HCT116 (cell line): ENCODE results near the gene RPL21. TPM values are rescaled to one million over a fixed set of nuclear protein-coding genes. Genes with fewer than 3 reads are reported as not detected.

Experiments
- ATAC-seq: fragments of 200-7000 bp; cut with Tn5 transposase; 2 replicates; pipeline ENCODE4 v1.9.1; 2020; ENCODE audit warnings: mild to moderate bottlenecking, moderate library complexity
- BruUV-seq: library from RNA; stranded (reverse); fragments of 400-500 nt; replicated peaks from 2 replicates; lab custom pipeline; 2021; lab: Mats Ljungman, UMichigan
- CTCF ChIA-PET: fragments of 300-600 bp; sonication (Branson Sonifier 250); formaldehyde crosslinking; loops from one replicate; lab custom pipeline; 2021; ENCODE audit warnings: antibody characterized with exemption; lab: Charles Lee
- POLR2A ChIA-PET: fragments of 300-600, 350-600 bp; sonication (Branson Sonifier 250); formaldehyde crosslinking; loops from one replicate; lab custom pipeline; 2021; ENCODE audit warnings: antibody characterized with exemption; lab: Charles Lee
- RAD21 ChIA-PET, 2 experiments: fragments of 300-600 bp; sonication (Branson Sonifier 250); formaldehyde crosslinking; loops; one replicate each; lab custom pipeline; 2023; ENCODE audit warnings: low total read pairs in 2 of 2; ENCODE audit not compliant: uncharacterized antibody in 2 of 2, unreplicated experiment in 2 of 2, low non-redundant PET in 1 of 2; lab: Charles Lee
- DNase-seq: peaks from one replicate; pipeline ENCODE4 v3.0.0-alpha.2; 2010; ENCODE audit warnings: low read depth, low spot score
- H2AFZ ChIP-seq: fragments of 200-600 bp; shearing (Covaris generic), sonication (generic); 2 replicates; pipeline ENCODE4 v1.6.1; 2017; ENCODE audit warnings: low read depth, mixed run types, mixed read lengths, antibody characterized with exemption, low read length; ENCODE audit not compliant: poor library complexity, severe bottlenecking
- H3K27ac ChIP-seq: 2 replicates; pipeline ENCODE4 v1.5.1; 2012; ENCODE audit warnings: low read depth, low read length
- H3K27me3 ChIP-seq: fragments of 200-600 bp; sonication (generic); 2 replicates; pipeline ENCODE4 v1.6.1; 2016; ENCODE audit warnings: mixed run types, low read length, mixed read lengths; ENCODE audit not compliant: insufficient read depth
- H3K36me3 ChIP-seq, 2 experiments: fragments of 200-500 bp in 1 of 2; fragments of 200-600 bp in 1 of 2; sonication (Bioruptor generic) in 1 of 2; sonication (generic) in 1 of 2; 2 replicates each; pipeline versions ENCODE4 v1.5.1 to v1.6.1; 2014 to 2016; ENCODE audit warnings: low read length in 2 of 2, inconsistent platforms in 1 of 2, mixed read lengths in 1 of 2, mixed run types in 1 of 2; ENCODE audit not compliant: insufficient read depth in 2 of 2, control insufficient read depth in 1 of 2
- H3K4me1 ChIP-seq, 2 experiments: fragments of 200-600 bp in 1 of 2; sonication (generic) in 1 of 2; 2 replicates each; pipeline versions ENCODE4 v1.5.1 to v1.6.1; 2012 to 2017; ENCODE audit warnings: low read length in 2 of 2, inconsistent platforms in 1 of 2, mild to moderate bottlenecking in 1 of 2, mixed read lengths in 1 of 2, mixed run types in 1 of 2, moderate library complexity in 1 of 2; ENCODE audit not compliant: insufficient read depth in 2 of 2, control insufficient read depth in 1 of 2
- H3K4me2 ChIP-seq: fragments of 200-600 bp; sonication (generic); 2 replicates; pipeline ENCODE4 v1.6.1; 2017; ENCODE audit warnings: mixed run types, low read length, mixed read lengths
- H3K4me3 ChIP-seq, 2 experiments: fragments of 200-600 bp in 1 of 2; sonication (generic) in 1 of 2; replicated peaks in 1 of 2; 2 replicates each; pipeline ENCODE4 v1.5.1; 2011 to 2016; ENCODE audit warnings: low read length in 2 of 2, control low read depth in 1 of 2, low read depth in 1 of 2, mild to moderate bottlenecking in 1 of 2, mixed read lengths in 1 of 2, mixed run types in 1 of 2
- H3K79me2 ChIP-seq: fragments of 200-600 bp; sonication (generic); 2 replicates; pipeline ENCODE4 v1.6.1; 2017; ENCODE audit warnings: mild to moderate bottlenecking, mixed run types, low read length, moderate library complexity, mixed read lengths; ENCODE audit not compliant: insufficient read depth
- H3K9ac ChIP-seq: fragments of 200-600 bp; sonication (generic); 2 replicates; pipeline ENCODE4 v1.6.1; 2016; ENCODE audit warnings: low read length, mixed read lengths
- H3K9me2 ChIP-seq: fragments of 200-600 bp; sonication (generic), shearing (Covaris generic); 2 replicates; pipeline ENCODE4 v1.6.1; 2017; ENCODE audit warnings: mixed run types, mild to moderate bottlenecking, moderate library complexity; ENCODE audit not compliant: insufficient read depth
- H3K9me3 ChIP-seq, 2 experiments: fragments of 200-500 bp in 1 of 2; fragments of 200-600 bp in 1 of 2; sonication (Bioruptor generic) in 1 of 2; sonication (generic) in 1 of 2; 2 replicates each; pipeline ENCODE4 v1.6.1; 2014 to 2017; ENCODE audit warnings: low read length in 2 of 2, mixed read lengths in 2 of 2, inconsistent platforms in 1 of 2, low read depth in 1 of 2, mild to moderate bottlenecking in 1 of 2, mixed run types in 1 of 2, moderate library complexity in 1 of 2; ENCODE audit not compliant: control insufficient read depth in 1 of 2, insufficient read depth in 1 of 2
- H4K20me1 ChIP-seq: fragments of 200-600 bp; sonication (generic), shearing (Covaris generic); 2 replicates; pipeline ENCODE4 v1.6.1; 2017; ENCODE audit warnings: mixed run types, mild to moderate bottlenecking, moderate library complexity; ENCODE audit not compliant: insufficient read depth
- FOSL1 ChIP-seq: IDR thresholded peaks from 2 replicates; pipeline ENCODE4 v1.6.1; 2012; ENCODE audit warnings: low read depth
- POLR2A ChIP-seq: IDR thresholded peaks from 2 replicates; pipeline ENCODE4 v1.7.0; 2011; ENCODE audit warnings: borderline replicate concordance; ENCODE audit not compliant: insufficient read depth, insufficient read length; ENCODE audit errors: extremely low read depth
- POLR2AphosphoS5 ChIP-seq: IDR thresholded peaks from 2 replicates; pipeline ENCODE4 v1.6.1; 2011; ENCODE audit warnings: mild to moderate bottlenecking, low read depth, low read length, moderate library complexity
- intact Hi-C: fragments of 100-400 bp; cut with micrococcal nuclease; formaldehyde crosslinking; loops from 2 replicates; pipeline ENCODE4 v1.10.0; 2022
- total RNA-seq: library from RNA; stranded (reverse); gene quantifications from one replicate; pipeline ENCODE4 v1.2.1, GENCODE V29; 2021; ENCODE audit not compliant: unreplicated experiment
- TF ChIP-seq, protein P1 (sequence below): IDR thresholded peaks from 2 replicates; pipeline ENCODE4 v1.6.1; 2012; ENCODE audit warnings: low read depth
- TF ChIP-seq, protein P2 (sequence below): IDR thresholded peaks from 2 replicates; pipeline ENCODE4 v1.6.1; 2012
- TF ChIP-seq, protein P3 (sequence below): IDR thresholded peaks from 2 replicates; pipeline ENCODE4 v1.6.1; 2012

Gene RPL21
- total RNA-seq, 1 experiment from 2014 or later: 915 TPM

DNA sequence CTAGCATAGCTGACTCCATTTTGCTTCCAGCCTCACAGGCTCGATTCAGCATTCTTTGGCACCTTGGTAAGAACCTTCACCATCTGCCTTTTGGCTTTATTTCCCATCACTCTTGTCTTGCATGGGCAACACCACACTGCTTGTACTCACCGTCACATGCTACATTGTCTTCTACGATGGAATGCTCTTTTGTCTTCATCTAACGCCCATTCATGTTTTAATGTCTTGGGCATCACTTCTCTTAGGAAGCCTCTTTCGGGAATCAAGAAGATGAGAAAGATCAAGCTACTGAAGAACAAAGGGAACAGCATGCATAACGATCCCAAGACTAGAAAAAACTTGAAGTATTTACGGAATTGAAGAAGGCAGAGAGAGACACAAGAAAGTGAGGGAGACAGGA, 5.7 kb upstream of the RPL21 start:
- Histone ChIP-seq H3K4me1 (peaks cover 5 to 8% of the 10 kb centered on the region in 2 experiments; a peak in 3 of 4 replicates), H3K27ac (no peak overlapping the region), H3K36me3 (no peaks in the 10 kb centered on the region; a peak in 1 of 4 replicates), H3K4me3 (no peak overlapping the region), H2AFZ (no peak overlapping the region), H3K9me2 (no peaks in the 10 kb centered on the region), H3K9ac (no peak overlapping the region), H3K4me2 (no peak overlapping the region), H4K20me1 (no peaks in the 10 kb centered on the region), H3K79me2 (peaks cover 25% of the 10 kb centered on the region), H3K9me3 (no peaks in the 10 kb centered on the region), H3K27me3 (no peaks in the 10 kb centered on the region)
- ChIA-PET CTCF (no interaction called here), POLR2A (no interaction called here), RAD21 (no interaction called here)
- ATAC-seq (no peak), DNase-seq (no peak)
- intact Hi-C loops: no loop called here
- no TSS peak for BruUV-seq
- TF ChIP-seq, protein P1, sequence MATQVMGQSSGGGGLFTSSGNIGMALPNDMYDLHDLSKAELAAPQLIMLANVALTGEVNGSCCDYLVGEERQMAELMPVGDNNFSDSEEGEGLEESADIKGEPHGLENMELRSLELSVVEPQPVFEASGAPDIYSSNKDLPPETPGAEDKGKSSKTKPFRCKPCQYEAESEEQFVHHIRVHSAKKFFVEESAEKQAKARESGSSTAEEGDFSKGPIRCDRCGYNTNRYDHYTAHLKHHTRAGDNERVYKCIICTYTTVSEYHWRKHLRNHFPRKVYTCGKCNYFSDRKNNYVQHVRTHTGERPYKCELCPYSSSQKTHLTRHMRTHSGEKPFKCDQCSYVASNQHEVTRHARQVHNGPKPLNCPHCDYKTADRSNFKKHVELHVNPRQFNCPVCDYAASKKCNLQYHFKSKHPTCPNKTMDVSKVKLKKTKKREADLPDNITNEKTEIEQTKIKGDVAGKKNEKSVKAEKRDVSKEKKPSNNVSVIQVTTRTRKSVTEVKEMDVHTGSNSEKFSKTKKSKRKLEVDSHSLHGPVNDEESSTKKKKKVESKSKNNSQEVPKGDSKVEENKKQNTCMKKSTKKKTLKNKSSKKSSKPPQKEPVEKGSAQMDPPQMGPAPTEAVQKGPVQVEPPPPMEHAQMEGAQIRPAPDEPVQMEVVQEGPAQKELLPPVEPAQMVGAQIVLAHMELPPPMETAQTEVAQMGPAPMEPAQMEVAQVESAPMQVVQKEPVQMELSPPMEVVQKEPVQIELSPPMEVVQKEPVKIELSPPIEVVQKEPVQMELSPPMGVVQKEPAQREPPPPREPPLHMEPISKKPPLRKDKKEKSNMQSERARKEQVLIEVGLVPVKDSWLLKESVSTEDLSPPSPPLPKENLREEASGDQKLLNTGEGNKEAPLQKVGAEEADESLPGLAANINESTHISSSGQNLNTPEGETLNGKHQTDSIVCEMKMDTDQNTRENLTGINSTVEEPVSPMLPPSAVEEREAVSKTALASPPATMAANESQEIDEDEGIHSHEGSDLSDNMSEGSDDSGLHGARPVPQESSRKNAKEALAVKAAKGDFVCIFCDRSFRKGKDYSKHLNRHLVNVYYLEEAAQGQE: no peak
- no peak for TF ChIP-seq POLR2A
- TF ChIP-seq, protein P2, sequence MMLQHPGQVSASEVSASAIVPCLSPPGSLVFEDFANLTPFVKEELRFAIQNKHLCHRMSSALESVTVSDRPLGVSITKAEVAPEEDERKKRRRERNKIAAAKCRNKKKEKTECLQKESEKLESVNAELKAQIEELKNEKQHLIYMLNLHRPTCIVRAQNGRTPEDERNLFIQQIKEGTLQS: no peak
- TF ChIP-seq, protein P3, sequence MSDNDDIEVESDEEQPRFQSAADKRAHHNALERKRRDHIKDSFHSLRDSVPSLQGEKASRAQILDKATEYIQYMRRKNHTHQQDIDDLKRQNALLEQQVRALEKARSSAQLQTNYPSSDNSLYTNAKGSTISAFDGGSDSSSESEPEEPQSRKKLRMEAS: no peak
- no peak for TF ChIP-seq FOSL1
- no peak for TF ChIP-seq POLR2AphosphoS5
